Stomach (tissue), 9 donors: ENCODE data around the gene DENND6B. TPM values are rescaled to one million over a fixed set of nuclear protein-coding genes. Genes with fewer than 3 reads are reported as not detected.

Source experiments
- DNase-seq, 2 donors: peaks; one replicate each; pipeline versions ENCODE4 v3.0.0 to v3.0.0-alpha.2; 2013 to 2019
- H3K27ac ChIP-seq, 5 donors: fragments of 200-600 bp in 4 of 5; sonication (generic) in 4 of 5; one replicate each; pipeline ENCODE4 v1.5.1; 2013 to 2019; ENCODE audit warnings: mild to moderate bottlenecking in 1 of 5, moderate library complexity in 1 of 5
- H3K27me3 ChIP-seq, 3 donors: fragments of 200-600 bp; sonication (generic); one replicate each; pipeline ENCODE4 v1.5.1; 2017 to 2019; ENCODE audit warnings: mixed run types in 1 of 3
- H3K36me3 ChIP-seq, 4 donors: fragments of 200-600 bp; sonication (generic); 1 replicate in 3 of 4; 2 replicates in 1 of 4; pipeline ENCODE4 v1.5.1; 2016 to 2019
- H3K4me1 ChIP-seq, 4 donors: fragments of 200-600 bp; sonication (generic); one replicate each; pipeline ENCODE4 v1.5.1; 2016 to 2019
- H3K4me3 ChIP-seq, 4 donors: fragments of 200-600 bp; sonication (generic) in 3 of 4; one replicate each; pipeline ENCODE4 v1.5.1; 2016 to 2019; ENCODE audit warnings: mild to moderate bottlenecking in 1 of 4
- H3K9me3 ChIP-seq, 4 donors: fragments of 200-600 bp; sonication (generic); one replicate each; pipeline ENCODE4 v1.5.1; 2016 to 2019
- EP300 ChIP-seq: sonication (generic); formaldehyde crosslinking; IDR thresholded peaks from one replicate; pipeline ENCODE4 v1.6.1; 2017; ENCODE audit warnings: antibody characterized with exemption
- POLR2A ChIP-seq, 4 donors: fragments of 450-650 bp; IDR thresholded peaks; one replicate each; pipeline ENCODE4 v1.6.1; 2016; ENCODE audit warnings: antibody characterized with exemption in 4 of 4, control low read depth in 2 of 4, mild to moderate bottlenecking in 1 of 4, moderate library complexity in 1 of 4
- POLR2AphosphoS5 ChIP-seq, 3 donors: sonication (generic); formaldehyde crosslinking; IDR thresholded peaks; one replicate each; pipeline ENCODE4 v1.6.1; 2016; ENCODE audit warnings: antibody characterized with exemption in 3 of 3
- WGBS, 5 donors: extraction: QIAGEN DNeasy Blood & Tissue Kit in 3 of 5; methylation state at CpG; one replicate each; pipeline versions ENCODE4 v1.1.5 to v1.1.7; 2013 to 2018; 5-methylcytosine and 5-hydroxymethylcytosine counted together
- intact Hi-C: fragments of 100-400 bp; cut with DNase I; formaldehyde crosslinking; loops from one replicate; pipeline ENCODE4 v1.15.1; 2023; ENCODE audit warnings: low total_unique reads
- polyA plus RNA-seq, 3 donors: library from polyadenylated mRNA; stranded (reverse); fragments of 200-250 nt; gene quantifications; one replicate each; pipeline ENCODE4 v1.2.3, GENCODE V29; 2013
- total RNA-seq, 5 donors: library from RNA; depleted of rRNA; stranded (reverse); fragments of >200 nt; gene quantifications; one replicate each; pipeline versions ENCODE4 v1.1.0 to v1.2.3, GENCODE V29; 2014 to 2016
- TF ChIP-seq, protein P1 (sequence below), 7 experiments: fragments of 450-650 bp in 4 of 7; fragments of 200-600 bp in 3 of 7; sonication (generic) in 3 of 7; IDR thresholded peaks; one replicate each; pipeline ENCODE4 v1.5.1; 2016 to 2019; ENCODE audit warnings: antibody characterized with exemption in 7 of 7, control low read depth in 2 of 7, mild to moderate bottlenecking in 1 of 7
- donor health status: healthy with polysubstance abuse.
- donor health status: Bipolar disorder and iron deficiency.
- donor health status: healthy.

DENND6B gene
- total and polyA plus RNA-seq, 8 donors, result 2.0 to 13.4 (median 4.0) TPM

DNA sequence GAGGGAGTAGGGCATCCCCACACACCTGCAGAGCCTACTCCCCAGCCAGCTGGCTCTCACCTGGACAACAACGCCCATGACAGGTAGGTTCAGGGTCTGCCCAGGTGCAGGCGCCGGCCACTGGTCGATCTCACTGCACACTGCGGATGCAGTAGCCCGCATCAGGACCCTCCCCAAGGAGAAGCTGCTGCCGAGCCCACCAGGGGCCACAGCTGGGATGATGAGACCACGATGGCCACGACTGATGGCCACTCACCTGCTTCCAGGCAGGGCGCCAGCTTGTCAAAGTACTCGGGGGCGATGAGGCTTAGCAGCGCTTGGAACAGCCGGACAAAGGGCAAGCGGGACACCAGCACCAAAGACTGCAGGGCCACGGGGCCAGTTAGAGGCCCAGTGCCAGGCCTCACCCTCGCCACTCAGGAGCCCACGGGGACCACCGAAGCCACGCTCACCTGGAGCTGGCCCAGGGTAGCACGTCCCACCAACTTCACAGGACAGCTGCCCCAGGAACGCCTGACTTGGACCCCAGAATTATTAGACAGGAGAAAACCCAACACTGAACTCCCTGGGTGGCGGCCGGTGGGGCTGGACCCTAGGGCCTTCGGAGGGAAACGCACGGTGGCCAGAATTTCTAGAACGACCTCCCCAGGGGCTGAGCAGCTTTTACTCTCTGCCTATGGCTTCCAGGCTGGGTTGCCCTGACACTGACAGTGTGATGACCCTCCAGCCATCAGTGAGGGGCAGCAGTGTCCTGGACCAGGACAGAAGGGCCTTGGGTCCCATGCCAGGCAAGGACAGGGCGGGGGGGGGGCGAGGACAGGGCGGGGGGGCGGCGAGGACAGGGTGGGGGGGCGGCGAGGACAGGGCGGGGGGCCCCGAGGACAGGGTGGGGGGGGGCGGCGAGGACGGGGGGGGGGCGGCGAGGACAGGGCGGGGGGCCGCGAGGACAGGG is 10.4 kb downstream of the DENND6B start:
- H3K27me3 ChIP-seq, result no peaks in the 10 kb centered on the region
- H3K36me3 ChIP-seq, result peaks cover 0 to 16% (median 4%) of the 10 kb centered on the region in 4 donors
- intact Hi-C loops, result no loop called here
- peaks cover 0 to 17% (median 5%) of the 10 kb centered on the region in 4 donors for H3K4me1 ChIP-seq
- H3K4me3 ChIP-seq, result no peak overlapping the region
- no peaks in the 10 kb centered on the region for H3K9me3 ChIP-seq
- no peak for DNase-seq
- TF ChIP-seq, protein P1, sequence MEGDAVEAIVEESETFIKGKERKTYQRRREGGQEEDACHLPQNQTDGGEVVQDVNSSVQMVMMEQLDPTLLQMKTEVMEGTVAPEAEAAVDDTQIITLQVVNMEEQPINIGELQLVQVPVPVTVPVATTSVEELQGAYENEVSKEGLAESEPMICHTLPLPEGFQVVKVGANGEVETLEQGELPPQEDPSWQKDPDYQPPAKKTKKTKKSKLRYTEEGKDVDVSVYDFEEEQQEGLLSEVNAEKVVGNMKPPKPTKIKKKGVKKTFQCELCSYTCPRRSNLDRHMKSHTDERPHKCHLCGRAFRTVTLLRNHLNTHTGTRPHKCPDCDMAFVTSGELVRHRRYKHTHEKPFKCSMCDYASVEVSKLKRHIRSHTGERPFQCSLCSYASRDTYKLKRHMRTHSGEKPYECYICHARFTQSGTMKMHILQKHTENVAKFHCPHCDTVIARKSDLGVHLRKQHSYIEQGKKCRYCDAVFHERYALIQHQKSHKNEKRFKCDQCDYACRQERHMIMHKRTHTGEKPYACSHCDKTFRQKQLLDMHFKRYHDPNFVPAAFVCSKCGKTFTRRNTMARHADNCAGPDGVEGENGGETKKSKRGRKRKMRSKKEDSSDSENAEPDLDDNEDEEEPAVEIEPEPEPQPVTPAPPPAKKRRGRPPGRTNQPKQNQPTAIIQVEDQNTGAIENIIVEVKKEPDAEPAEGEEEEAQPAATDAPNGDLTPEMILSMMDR (IDR thresholded peaks at IDR 0.05), result no peak
- no peak for TF ChIP-seq POLR2A (IDR thresholded peaks at IDR 0.05)
- H3K27ac ChIP-seq, result no peak overlapping the region
- WGBS, 5 donors, result 87 to 95% (median 94%) methylated on average over 24 to 28 of the region's 45 CpGs

DNA sequence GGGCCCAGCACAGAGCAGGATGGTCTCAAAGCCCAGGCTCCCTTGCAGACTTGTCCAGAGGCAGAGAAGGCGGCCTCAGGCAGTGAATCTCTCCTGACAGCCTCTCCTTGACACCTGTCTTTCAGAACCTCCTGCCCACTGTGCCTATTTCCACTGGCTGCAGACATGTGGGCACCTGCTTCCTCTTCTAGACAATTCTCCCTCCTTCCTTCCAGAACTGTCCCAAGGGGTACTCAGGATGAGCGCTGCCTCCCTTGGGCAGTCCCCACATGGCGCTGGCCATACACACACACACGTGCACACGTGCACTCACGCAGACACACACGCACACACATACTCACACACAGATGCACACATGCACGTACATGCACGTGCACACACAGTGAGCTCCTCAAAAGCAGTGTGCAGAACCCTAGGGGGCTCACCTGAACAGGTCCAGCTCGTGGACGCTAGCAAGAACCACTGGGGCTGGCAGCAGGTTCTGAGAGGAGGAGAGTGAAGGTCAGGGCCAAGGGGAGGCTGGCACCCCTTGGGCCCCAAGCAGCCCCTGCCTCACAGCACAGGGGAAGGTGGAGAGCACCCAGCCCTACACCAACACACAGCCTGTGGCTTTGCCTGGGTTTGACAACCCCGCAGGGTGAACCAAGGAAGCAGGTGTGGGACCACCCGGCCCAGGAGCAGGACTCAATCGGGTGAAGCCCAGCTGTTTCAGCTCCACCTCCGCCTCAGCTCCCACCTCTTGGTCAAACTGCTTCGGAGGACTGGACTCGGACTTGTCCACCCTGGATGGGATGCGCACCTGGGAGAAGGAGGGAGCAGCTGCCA is 11.3 kb downstream of the DENND6B start:
- 89 to 94% (median 93%) methylated on average over 13 to 18 of the region's 18 CpGs for WGBS, 5 donors
- TF ChIP-seq, protein P1 (IDR thresholded peaks at IDR 0.05), result no peak
- no peak for TF ChIP-seq POLR2AphosphoS5 (IDR thresholded peaks at IDR 0.05)
- TF ChIP-seq POLR2A (IDR thresholded peaks at IDR 0.05), result no peak
- no peak for TF ChIP-seq EP300
- Histone ChIP-seq H3K4me1 (peaks cover 0 to 17% (median 5%) of the 10 kb centered on the region in 4 donors), H3K27ac (peak overlapping the region in 1 of 5 donors; percentile 50), H3K36me3 (peaks cover 0 to 18% (median 4%) of the 10 kb centered on the region in 4 donors), H3K4me3 (no peak overlapping the region), H3K9me3 (no peaks in the 10 kb centered on the region), H3K27me3 (no peaks in the 10 kb centered on the region)
- intact Hi-C loops, result no loop called here
- DNase-seq, result no peak

DNA sequence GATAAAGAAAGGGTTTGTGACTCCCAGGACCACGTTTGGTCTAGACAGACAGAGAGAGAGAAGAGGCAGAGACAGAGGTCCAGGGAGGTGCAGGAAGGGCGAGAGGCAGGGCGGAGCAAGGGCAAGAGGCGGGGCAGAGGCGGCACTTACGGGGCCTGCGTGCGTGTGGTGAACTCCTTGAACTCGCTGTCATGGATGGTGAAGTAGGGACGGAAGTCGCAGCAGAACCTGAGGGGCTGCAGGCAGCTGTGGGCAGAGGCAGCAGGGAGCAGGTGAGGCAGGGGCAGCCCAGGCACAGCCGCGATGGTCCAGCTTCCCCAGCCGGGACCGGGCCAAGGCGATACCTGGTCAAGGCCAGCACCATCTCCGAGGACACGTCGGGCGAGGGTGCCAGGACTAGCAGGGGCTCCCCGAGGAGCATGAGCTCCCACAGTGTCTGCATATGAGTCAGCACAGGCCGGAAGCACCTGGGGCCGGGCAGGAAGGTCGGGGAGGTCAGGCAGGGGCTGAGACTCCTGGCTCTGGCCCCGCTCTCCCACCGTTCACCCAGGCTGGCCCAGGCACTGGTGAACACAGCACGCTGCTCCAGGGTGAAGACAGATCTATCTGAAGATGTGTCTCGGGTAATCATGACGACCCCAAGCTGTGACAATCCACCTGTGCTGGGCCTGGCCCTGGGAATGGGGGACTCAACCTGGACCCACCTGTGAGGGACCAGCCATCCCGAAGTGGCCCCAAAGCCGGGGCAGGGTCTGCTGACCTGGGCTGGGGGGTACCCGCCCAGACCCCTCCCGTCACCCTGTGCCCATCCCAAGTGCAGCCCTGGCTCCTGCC is 12.1 kb downstream of the DENND6B start:
- no peaks in the 10 kb centered on the region for H3K27me3 ChIP-seq
- H3K4me1 ChIP-seq, result peaks cover 0 to 17% (median 5%) of the 10 kb centered on the region in 4 donors
- TF ChIP-seq POLR2A (IDR thresholded peaks at IDR 0.05), result no peak
- no peak for TF ChIP-seq POLR2AphosphoS5 (IDR thresholded peaks at IDR 0.05)
- TF ChIP-seq, protein P1 (IDR thresholded peaks at IDR 0.05), result no peak
- no peak for TF ChIP-seq EP300
- peaks cover 0 to 18% (median 4%) of the 10 kb centered on the region in 4 donors for H3K36me3 ChIP-seq
- DNase-seq, result peak; percentile 54 to 69
- peak overlapping the region in 3 of 4 donors; percentile 13 to 23 (median 20) for H3K4me3 ChIP-seq
- intact Hi-C loops, result no loop called here
- H3K27ac ChIP-seq, result peak overlapping the region in 4 of 5 donors; percentile 37 to 64 (median 47)
- WGBS, 5 donors, result 59 to 76% (median 75%) methylated on average over 23 to 33 of the region's 33 CpGs
- H3K9me3 ChIP-seq, result no peaks in the 10 kb centered on the region
